ENCODE measurements around the gene SYCP3. TPM values are rescaled to one million over a fixed set of nuclear protein-coding genes. Genes with fewer than 3 reads are reported as not detected.

The SYCP3 gene
- total RNA-seq (2022; extraction: Qiagen RNA extraction; ENCODE audit: low read depth): 0.12 to 0.14 TPM in 2 of 5 replicates, not detected in the others

DNA sequence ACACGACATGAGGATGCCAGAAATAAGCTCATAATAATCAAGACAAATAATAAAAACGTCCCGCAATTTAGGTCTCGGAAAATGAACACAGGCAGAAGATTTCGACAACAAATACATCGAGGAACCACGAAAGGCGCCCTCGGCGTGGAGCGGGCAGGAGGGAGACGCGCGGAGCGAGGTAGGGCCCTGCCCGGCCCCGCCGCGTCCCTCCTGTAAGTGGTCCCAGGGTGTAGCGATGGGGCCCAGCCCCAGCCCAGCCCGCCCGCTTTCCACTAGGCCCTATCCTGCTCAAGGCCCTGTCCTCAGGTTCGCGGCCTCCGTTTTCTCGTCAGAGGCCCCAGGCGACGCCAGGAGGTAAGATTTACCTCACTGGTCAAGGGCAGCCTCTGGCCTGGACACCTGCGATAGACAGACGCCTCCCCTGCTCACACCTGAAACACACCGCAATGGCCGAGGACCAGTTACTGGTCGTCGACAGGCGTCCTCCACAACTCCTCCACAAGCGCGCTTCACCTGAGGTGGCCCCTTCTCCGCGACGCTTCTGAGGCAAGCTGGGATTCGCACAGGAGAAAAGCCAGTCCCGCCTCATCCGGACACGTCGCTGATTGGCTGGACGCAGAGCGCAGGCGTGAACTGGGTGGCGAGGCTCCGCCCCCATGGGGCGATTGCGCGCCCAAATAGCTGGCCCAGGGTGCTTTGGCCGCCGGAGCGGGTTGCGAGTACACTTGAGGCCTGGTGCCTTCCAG, at the start of gene SYCP3:
Gene SYCP3 (minus strand): TSS at position 543 of the 746 bp plus-strand sequence. CDS start 1,527 bp downstream, outside the sequence.

GRCh38 chr12:101697197-101697929, 41.9 kb downstream of the SYCP3 start, which contains the start of gene CHPT1:
TSS of gene CHPT1 (plus strand) at chr12:101697640. CDS start at chr12:101697862, 222 bp downstream.

Other genes starting within 250 kb of the SYCP3 start
- gene MYBPC1, start 144.5 kb downstream of the SYCP3 start, total RNA-seq (2022; extraction: Qiagen RNA extraction; ENCODE audit: low read depth): 0.02 TPM in 1 of 5 replicates, not detected in the others
- 44.8 to 75.3 TPM (median 67.9 TPM) in 5 replicates for gene CHPT1, start 41.8 kb downstream of the SYCP3 start, total RNA-seq (2022; extraction: Qiagen RNA extraction; ENCODE audit: low read depth)
- gene GNPTAB, start 91.5 kb upstream of the SYCP3 start, total RNA-seq (2022; extraction: Qiagen RNA extraction; ENCODE audit: low read depth): 13.6 to 17.8 TPM (median 16.0 TPM) in 5 replicates
- gene DRAM1, start 138.1 kb upstream of the SYCP3 start, total RNA-seq (2022; extraction: Qiagen RNA extraction; ENCODE audit: low read depth): 23.7 to 28.8 TPM (median 27.6 TPM) in 5 replicates

Data from A549 treated with DMSO at 1 μM for 4 hours (cell line).